AG08396 (cell line): ENCODE data around the gene NAV2.
A peak's percentile ranks its signal among the peaks of the same experiment; 100 is the strongest.

Source experiments
- DNase-seq: peaks from one replicate; pipeline ENCODE4 v3.0.0; 2012; ENCODE audit warnings: low spot score, mixed read lengths

NAV2 gene

DNA sequence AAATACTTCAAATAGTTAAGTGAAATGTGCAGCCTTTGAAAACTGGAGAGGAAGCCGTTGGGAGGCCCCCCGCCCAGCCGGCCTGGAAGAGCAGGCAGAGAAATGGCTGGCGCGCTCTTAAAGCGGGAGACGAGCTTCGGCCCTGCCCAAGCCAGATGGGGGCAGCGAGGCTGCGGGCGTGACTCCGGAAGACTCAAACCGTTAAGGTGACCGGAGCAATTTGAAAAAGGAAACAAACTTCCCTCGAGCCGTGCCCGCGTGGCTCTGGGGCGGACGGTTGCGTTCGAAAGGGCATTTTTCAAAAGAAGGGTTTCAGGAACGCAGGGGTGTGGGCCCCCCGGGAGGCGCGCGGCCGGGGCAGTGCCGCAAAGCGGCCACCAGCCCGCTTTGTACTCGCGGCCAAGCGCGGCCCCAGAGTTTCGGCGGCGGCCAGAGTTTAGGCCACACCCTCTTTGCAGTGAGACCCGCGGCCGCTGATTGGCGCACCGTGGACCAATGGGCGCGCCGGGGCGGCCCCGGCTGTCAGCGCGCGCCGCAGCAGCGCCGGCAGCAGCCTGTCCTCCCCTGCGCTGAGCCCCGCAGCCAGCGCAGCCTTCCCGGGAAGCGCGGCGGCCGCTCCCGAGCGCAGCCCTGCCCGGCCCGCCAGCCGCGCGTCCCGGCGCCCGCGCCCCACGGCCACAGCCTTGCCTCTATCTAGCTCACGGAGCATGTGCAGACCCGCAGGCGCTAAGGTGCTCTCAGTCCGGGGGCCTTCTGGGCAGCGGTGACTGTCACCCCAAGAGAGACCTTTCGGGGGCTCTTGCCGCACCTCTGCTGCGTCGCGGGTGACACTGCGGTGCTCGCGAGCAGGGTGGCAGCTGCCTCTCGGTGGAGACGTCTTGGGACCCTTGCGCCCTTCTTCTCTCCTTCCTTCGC lies at the start of gene NAV2:
TSS of gene NAV2 (plus strand) at position 557 of the 915 bp plus-strand sequence. CDS start 859 bp downstream, outside the sequence.
- peak; percentile 95 for DNase-seq

DNA sequence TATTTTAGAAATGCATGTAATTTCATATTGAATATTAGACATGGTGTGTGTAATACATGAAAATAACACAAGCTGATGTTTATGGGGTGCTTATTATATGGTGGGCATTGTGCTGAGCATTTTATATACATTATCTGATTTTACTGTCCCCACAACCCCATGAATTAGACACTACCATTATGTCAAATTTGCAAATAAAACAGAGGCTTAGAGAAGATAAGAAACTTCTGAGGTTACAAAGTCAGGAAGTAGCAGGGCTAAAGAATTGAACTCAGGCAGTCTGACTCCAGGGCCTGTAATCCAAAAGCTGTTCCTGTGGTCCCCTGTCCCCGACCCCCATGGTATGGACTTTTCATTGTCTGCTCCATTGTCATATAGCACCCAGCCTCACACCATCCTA lies 49.4 kb upstream of the NAV2 start:
- DNase-seq = no peak

DNA sequence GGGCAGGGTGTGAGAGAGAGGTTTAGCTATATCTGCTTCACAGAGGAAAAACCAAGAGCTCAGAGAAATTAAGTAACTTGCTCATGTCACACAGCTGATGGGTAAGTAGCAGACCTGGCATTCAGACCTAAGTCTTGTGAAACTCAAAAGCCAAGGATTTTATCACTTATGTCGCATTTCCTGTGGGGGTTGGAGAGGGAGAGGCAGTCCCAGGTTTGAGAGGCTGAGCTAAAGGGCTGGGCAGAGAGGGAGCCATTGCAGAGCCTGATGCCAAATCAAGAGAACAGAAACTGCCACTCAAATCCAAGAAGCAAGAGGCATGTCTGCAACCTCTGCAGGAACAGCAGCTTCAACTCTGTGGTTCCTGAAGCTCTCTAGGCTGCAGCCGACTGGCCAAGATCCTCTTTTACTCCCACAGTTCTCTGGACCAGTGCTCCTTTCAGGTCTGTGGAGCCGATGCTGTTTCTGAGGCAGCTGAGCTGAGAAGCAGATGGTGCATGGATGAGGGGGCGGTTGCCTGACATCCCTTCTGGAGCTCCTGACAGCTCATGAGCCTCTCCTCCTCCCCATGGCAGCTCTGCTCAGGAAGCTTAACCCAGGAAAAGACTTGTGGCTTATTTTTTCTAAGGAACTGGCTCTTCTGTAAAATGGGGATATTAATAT lies 47.6 kb upstream of the NAV2 start:
- DNase-seq = peak; percentile 23

DNA sequence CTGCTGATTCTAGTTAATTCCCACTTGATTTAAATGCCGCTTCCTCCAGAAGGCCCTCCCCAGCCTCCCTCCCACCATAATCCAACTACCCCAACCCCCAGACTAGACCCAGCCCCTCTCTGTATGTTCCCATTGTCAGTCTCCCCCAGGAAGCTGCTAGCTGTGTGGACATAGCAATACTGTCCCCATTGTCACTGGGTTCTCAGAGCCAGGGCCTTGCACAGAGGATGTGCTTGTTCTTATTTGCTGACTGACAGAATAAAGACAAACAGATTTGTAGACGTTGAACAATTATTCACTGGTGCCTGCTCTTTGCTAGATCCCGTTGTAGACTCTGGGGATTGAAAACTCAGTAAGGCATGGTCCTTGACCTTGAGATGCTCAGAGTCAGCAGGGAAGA lies 45.7 kb upstream of the NAV2 start:
- no peak for DNase-seq

DNA sequence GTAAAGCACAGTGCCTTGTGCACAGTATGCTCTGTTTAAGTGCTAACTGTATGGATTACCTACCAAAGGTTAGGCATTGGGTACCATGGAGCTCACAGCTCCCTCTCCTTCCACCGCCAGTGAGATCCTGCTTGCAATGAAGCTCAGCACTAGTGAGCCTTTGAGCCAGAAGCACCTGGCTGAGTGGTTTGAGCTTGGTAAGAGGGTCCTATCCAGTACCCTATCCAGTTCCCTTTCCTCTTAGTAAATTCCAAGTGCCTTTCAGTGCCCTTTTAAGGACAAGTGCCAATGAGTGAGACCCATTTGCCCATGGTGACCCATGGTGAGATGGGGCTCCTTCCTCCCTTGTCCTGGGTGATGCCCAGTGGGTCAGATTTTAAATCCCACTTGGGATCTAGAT lies 43.1 kb upstream of the NAV2 start:
- no peak for DNase-seq

DNA sequence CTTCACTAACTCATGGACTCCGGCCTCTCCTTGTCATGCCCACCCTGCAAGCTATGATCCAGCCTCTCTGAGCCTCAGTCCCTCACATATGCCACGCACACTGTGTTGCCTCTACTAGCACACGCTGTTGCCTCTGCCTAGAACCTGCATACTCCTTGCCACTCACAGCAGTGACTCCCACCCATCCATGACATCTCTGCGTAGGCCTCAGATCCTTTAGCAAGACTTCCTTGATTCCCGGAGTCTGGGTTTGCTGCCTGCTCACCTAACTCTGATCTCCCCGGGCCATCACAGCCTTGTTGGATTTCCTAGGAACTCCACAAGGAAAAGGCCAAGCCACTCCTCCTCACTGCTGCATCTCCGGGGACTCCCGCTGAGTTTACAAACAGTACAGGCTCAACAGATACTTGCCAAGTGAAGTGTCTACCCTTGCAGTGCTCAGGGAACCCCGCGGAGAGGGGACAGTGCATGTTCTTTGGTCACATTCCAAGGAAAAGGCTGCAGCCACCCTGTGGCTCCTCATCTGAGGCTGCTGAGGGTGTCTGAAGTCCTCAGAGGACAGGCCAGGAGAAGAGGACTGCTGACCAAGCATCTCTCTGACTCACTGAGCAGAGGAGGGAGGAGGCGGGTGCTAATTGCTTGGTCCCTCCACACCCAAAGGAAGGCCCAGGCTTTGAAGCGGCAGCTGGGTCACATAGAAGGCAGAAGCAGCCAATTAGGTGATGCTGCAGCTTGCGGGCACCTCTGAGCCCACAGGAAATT lies 42.4 kb upstream of the NAV2 start:
- DNase-seq = peak; percentile 38

GRCh38 chr11:19672586-19673206 lies 39.9 kb upstream of the NAV2 start:
- no peak for DNase-seq

GRCh38 chr11:19673924-19674729 lies 38.5 kb upstream of the NAV2 start:
- no peak for DNase-seq

DNA sequence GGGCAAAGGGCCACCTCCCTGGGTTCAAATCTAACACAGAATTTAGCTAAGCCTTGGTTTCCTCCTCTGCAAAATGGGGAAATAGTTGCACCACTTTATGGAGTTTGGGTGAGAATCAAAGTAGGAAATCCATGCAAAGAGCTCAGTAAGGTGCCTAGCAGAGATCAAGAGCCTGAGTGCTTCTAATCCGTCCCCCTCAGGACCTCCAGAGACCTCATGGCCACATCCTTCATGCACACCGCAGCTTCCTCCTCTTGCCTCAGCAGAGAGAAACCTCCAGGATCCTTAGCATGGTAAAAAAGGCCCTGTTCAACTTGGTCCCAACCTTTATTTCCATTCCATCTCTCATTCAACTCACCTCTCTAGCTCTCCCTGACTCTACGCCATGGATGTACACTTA lies 37.8 kb upstream of the NAV2 start:
- DNase-seq = no peak

- no peak for DNase-seq
These were observed 37.2 kb upstream of the NAV2 start for GRCh38 chr11:19675397-19675796.

DNA sequence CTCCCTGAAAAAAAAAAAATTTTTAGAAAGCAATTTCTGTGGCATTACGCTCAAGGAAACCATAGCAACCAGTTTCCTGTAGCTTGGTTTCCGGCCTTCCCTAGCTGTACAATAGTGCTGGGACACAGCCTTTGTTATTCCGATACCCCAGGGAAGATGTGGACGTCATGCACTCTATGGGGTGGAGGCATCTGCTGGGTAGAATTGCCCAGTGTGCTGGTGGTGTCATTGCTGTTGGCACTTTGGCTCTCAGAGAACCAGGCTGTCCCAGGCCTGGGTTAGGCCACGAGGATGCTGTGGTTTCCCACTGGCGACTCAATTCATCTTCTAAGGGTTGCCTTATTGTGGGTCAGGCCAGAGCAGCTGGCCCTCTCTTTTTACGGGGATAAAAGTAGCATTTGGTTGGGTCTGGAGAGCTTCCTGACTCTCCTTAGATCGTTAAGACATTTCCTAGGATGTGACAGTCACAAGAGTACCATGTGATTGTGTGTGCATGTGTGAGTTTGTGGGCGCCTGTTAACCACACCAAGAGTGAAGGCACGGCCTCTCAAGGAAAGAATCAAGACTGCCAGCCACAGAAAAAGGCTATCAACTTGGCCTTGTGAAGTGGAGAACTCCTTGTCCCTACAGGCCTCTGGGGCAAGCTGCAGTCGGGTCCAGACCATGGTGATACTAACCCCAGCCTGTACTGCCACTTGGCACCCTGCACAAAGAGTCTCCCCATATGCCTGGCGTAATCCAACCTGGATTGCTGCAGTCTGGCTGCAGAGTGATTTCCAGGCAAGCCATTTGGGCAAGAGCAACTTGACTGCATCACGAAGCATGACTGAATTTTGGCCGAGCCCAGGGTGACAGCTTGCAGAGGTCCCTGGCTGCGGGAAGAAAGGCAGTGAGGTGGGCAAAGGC lies 35.9 kb upstream of the NAV2 start:
- no peak for DNase-seq

DNA sequence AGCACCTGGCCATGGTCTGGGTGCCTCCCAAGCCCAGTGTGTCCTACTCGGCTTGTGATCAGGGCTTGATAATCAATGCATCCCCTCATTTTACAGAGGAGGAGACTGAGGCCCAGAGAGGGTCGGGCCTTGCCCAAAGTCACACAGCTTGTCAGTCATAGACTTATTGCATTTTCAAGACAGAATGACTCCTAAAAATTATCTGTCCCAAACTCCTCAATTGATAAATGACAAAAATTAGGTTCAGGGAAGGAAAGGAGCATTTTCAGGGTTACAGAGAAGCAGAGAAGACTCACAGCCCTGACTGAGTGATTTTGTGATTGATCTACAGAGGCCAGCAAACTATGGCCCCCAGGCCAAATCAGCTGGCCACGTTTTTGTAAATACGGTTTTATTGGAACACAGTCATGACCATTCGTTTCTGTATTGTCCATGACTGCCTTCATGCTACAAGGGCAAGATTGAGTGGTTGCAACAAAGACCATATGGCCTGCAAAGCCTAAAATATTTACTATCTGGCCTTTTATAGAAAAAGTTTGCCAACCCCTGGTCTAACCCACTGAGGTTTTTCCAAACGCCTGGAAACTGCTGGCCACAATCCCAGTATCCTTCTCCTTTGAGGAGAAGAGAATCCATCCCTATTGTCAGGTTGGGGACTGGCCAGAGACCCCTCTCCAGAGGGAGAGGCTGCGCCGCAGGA lies 35.1 kb upstream of the NAV2 start:
- no peak for DNase-seq

DNA sequence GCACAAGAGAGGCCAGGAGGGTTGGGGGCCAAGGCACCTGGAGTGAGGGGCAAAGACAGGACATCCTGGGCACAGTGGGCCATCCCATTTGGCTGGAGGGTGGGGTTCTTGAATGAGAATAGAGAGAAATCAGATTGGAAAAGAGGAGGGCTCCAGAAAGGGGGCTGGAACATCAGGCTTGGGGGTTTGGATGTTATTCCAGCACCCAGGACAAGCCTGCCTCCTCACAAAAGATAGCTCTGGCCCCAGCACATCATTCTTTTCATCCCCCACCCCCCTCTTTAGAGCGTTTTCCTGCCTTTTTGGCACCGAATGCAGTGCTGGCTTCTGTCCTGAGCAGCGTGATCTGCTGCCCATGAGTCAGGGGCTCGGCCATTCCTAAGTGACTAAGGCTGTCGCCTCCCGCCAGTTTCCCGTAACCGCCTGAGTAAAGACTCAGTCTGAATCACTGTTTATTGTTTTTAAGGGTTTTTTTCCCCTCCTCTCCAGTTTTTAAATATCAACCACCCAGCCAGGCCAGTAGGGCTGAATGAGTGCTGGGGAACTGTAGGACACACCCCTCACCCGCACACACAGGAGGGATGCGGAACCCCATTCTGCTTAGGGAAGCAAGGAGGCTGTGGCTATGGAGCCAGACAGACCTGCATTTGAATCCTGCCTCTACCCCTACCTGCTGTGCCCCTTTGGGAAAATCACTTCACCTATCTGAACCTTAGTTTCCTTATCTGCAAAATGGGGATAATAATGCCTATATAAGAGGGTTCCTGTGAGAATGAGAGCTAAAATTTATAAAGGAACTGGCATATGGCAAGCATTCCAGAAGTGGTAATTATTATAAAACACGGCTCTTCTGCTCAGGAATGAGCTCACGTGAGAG lies 32.4 kb upstream of the NAV2 start:
- peak; percentile 90 for DNase-seq

GRCh38 chr11:19680829-19681368 lies 31.7 kb upstream of the NAV2 start:
- no peak for DNase-seq

GRCh38 chr11:19683141-19683805 lies 29.4 kb upstream of the NAV2 start:
- no peak for DNase-seq

DNA sequence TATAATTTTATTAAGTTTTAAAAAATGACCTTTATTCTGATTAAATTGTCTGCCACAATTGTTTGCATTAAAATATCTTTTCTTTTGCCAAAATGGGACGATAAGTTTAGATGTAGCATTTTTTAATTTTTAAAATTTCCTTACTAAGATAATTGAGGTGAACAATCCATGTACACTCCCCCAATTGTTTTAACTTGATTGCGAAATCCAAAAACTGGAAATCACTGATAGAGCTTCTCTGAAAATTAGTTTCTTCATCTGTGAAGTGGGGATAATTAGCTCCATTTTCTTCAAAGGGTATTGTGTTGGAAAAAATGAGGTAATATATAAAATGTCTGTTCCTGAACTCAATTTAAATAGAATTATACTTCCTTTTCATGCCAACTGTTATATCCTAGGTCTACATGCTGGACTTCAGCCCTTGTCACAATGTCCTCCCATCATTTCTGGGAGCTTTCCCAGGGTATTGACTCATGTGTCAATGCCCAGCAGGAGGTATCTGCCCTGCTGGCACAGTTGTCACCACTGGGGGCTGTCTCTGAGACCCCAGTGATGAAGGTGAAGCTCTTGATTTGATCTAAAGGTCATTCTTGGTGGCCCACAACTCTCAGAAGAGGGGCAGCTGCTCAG lies 28.7 kb upstream of the NAV2 start:
- no peak for DNase-seq

GRCh38 chr11:19686234-19686633 lies 26.4 kb upstream of the NAV2 start:
- DNase-seq = no peak
